DND-41 (cell line): ENCODE results near the gene GIMAP7.

Source experiments
- EZH2 ChIP-seq: IDR thresholded peaks from 3 replicates; pipeline ENCODE4 v1.6.1; 2012; ENCODE audit warnings: borderline replicate concordance, low read depth, mild to moderate bottlenecking, moderate library complexity, low read length, inconsistent platforms; ENCODE audit not compliant: severe bottlenecking
- TF ChIP-seq, protein P1 (sequence below): IDR thresholded peaks from 2 replicates; pipeline ENCODE4 v1.5.1; 2012; ENCODE audit warnings: borderline replicate concordance, low read length, moderate library complexity, mild to moderate bottlenecking; ENCODE audit not compliant: poor library complexity, severe bottlenecking; ENCODE audit errors: extremely low read depth

DNA sequence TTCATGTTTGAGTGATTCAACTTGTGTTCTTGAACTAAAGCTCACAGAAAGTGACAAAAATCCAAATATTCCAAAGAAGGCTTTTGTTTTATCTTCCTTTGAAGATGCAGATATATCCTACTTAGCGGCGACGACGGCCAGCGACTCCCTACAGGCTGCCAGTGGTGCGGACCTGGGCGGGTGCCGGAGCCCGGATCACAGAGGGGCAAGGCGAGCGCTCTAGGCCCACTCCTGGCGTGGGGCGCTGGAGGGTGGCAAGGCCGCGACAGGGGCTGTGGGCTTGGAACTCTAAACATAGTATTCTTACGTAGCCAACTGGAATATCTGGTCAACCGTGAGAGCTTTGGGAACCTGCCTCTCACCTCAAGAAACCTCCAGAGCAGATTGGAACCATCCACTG, 914 bp upstream of the GIMAP7 start:
- no peak for TF ChIP-seq EZH2
- TF ChIP-seq, protein P1, sequence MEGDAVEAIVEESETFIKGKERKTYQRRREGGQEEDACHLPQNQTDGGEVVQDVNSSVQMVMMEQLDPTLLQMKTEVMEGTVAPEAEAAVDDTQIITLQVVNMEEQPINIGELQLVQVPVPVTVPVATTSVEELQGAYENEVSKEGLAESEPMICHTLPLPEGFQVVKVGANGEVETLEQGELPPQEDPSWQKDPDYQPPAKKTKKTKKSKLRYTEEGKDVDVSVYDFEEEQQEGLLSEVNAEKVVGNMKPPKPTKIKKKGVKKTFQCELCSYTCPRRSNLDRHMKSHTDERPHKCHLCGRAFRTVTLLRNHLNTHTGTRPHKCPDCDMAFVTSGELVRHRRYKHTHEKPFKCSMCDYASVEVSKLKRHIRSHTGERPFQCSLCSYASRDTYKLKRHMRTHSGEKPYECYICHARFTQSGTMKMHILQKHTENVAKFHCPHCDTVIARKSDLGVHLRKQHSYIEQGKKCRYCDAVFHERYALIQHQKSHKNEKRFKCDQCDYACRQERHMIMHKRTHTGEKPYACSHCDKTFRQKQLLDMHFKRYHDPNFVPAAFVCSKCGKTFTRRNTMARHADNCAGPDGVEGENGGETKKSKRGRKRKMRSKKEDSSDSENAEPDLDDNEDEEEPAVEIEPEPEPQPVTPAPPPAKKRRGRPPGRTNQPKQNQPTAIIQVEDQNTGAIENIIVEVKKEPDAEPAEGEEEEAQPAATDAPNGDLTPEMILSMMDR: no peak
